DMS 273 treated with DMSO at 0.1 percent for 48 hours (cell line): Measurements from ENCODE around the gene MBNL2.

Source experiments
- DNase-seq: peaks from one replicate; lab custom pipeline; 2025; lab: John Stamatoyannopoulos, UW

The MBNL2 gene

GRCh38 chr13:97274829-97275649 is 52.9 kb downstream of the MBNL2 start:
- DNase-seq, result no peak

- no peak for DNase-seq
Observed at GRCh38 chr13:97275776-97276501, 53.8 kb downstream of the MBNL2 start.

- DNase-seq, result no peak
Observed at GRCh38 chr13:97276862-97277269, 54.7 kb downstream of the MBNL2 start.

GRCh38 chr13:97278435-97279411 is 56.6 kb downstream of the MBNL2 start:
- no peak for DNase-seq

GRCh38 chr13:97279913-97280312 is 57.8 kb downstream of the MBNL2 start:
- DNase-seq, result no peak

- DNase-seq, result no peak
Observed at GRCh38 chr13:97280478-97280877, 58.3 kb downstream of the MBNL2 start.

GRCh38 chr13:97281028-97281427 is 58.9 kb downstream of the MBNL2 start:
- DNase-seq, result no peak

- DNase-seq, result no peak
Observed at GRCh38 chr13:97282705-97283104, 60.6 kb downstream of the MBNL2 start.

- DNase-seq, result no peak
Observed at GRCh38 chr13:97283888-97284287, 61.8 kb downstream of the MBNL2 start.

- no peak for DNase-seq
Observed at GRCh38 chr13:97284558-97284957, 62.4 kb downstream of the MBNL2 start.

- no peak for DNase-seq
Observed at GRCh38 chr13:97285221-97285955, 63.3 kb downstream of the MBNL2 start.

- DNase-seq, result no peak
Observed at GRCh38 chr13:97286317-97287046, 64.3 kb downstream of the MBNL2 start.

- DNase-seq, result no peak
Observed at GRCh38 chr13:97287047-97287383, 64.9 kb downstream of the MBNL2 start.

- no peak for DNase-seq
Observed at GRCh38 chr13:97288486-97288900, 66.4 kb downstream of the MBNL2 start.

GRCh38 chr13:97289514-97290298 is 67.6 kb downstream of the MBNL2 start:
- no peak for DNase-seq

GRCh38 chr13:97295283-97296182 is 73.4 kb downstream of the MBNL2 start:
- no peak for DNase-seq

- no peak for DNase-seq
Observed at GRCh38 chr13:97296740-97297139, 74.6 kb downstream of the MBNL2 start.

GRCh38 chr13:97298816-97299215 is 76.7 kb downstream of the MBNL2 start:
- DNase-seq, result no peak

GRCh38 chr13:97300871-97301270 is 78.7 kb downstream of the MBNL2 start:
- no peak for DNase-seq
